WERI-Rb-1 (cell line): Measurements from ENCODE around the gene TBC1D10A.
A peak's percentile ranks its signal among the peaks of the same experiment; 100 is the strongest.

Experiments
- DNase-seq: peaks from one replicate; pipeline ENCODE4 v3.0.0-alpha.2; 2020
- H3K27ac ChIP-seq: fragments of 250-450 bp; sonication (Bioruptor Pico); 2 replicates; pipeline ENCODE4 v1.5.1; 2020; ENCODE audit warnings: mild to moderate bottlenecking, moderate library complexity
- H3K27me3 ChIP-seq: fragments of 250-450 bp; sonication (Bioruptor Pico); 2 replicates; pipeline ENCODE4 v1.5.1; 2021; ENCODE audit warnings: mild to moderate bottlenecking, low read depth, moderate library complexity; ENCODE audit not compliant: insufficient read depth, severe bottlenecking
- H3K36me3 ChIP-seq: fragments of 250-450 bp; sonication (Bioruptor Pico); 2 replicates; pipeline ENCODE4 v1.5.1; 2020; ENCODE audit warnings: mild to moderate bottlenecking, moderate library complexity
- H3K4me3 ChIP-seq: 2 replicates; pipeline ENCODE4 v1.5.1; 2011; ENCODE audit warnings: low read depth, mild to moderate bottlenecking, control low read depth, low read length
- H3K9me3 ChIP-seq: fragments of 250-450 bp; sonication (Bioruptor Pico); 2 replicates; pipeline ENCODE4 v1.5.1; 2021; ENCODE audit warnings: mild to moderate bottlenecking, moderate library complexity; ENCODE audit not compliant: severe bottlenecking
- TF ChIP-seq, protein P1 (sequence below): IDR thresholded peaks from 2 replicates; pipeline ENCODE4 v1.5.1; 2011; ENCODE audit warnings: low read depth, mild to moderate bottlenecking, control low read depth, inconsistent platforms, low read length

Gene TBC1D10A

DNA sequence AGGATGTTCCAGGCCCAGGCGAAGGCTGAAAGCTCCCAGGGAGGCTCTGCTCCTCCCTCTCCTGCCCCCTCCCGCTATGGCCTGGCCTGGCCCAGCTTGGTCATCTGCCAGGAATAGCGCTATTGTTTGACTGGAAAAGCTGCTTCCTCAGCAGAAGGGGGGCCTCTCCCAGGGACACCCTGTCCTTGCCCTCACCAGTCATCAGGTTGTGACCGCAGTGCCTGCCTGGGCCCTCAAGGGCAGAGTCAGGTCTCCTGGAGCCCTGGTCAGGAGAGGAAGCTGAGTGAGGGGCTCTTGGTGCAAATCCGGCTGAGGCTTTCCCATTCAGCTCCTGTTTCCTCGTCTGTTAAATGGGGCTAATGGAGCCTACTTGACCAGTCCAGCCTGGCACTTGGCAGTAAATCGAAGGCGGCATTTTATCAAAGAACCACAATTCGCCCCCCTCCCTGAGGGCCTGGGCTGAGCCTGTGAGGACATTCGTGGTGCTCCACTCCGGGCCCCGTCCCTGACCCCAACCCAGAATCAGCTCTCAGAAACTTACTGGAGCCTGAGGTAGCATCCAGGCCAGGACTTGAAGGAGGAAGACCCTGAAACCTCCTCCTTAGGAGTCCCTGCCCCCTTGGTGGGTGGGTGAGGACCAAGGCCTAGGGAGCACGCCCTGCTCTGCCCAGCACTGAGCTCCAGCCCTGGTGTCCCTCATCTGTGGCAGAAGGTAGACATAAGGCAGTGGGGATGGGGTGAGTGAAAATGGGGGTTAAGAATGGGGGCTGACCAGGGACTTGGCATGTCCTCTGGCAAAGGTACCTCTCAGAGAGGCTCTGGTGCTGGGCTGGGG is 35.5 kb downstream of the TBC1D10A start:
- no peaks in the 10 kb centered on the region for H3K27me3 ChIP-seq
- TF ChIP-seq, protein P1, sequence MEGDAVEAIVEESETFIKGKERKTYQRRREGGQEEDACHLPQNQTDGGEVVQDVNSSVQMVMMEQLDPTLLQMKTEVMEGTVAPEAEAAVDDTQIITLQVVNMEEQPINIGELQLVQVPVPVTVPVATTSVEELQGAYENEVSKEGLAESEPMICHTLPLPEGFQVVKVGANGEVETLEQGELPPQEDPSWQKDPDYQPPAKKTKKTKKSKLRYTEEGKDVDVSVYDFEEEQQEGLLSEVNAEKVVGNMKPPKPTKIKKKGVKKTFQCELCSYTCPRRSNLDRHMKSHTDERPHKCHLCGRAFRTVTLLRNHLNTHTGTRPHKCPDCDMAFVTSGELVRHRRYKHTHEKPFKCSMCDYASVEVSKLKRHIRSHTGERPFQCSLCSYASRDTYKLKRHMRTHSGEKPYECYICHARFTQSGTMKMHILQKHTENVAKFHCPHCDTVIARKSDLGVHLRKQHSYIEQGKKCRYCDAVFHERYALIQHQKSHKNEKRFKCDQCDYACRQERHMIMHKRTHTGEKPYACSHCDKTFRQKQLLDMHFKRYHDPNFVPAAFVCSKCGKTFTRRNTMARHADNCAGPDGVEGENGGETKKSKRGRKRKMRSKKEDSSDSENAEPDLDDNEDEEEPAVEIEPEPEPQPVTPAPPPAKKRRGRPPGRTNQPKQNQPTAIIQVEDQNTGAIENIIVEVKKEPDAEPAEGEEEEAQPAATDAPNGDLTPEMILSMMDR: no peak
- H3K27ac ChIP-seq: peak overlapping the region; percentile 12
- no peak overlapping the region for H3K4me3 ChIP-seq
- peaks cover 26% of the 10 kb centered on the region for H3K36me3 ChIP-seq
- DNase-seq: peak; percentile 47
- H3K9me3 ChIP-seq: no peaks in the 10 kb centered on the region

DNA sequence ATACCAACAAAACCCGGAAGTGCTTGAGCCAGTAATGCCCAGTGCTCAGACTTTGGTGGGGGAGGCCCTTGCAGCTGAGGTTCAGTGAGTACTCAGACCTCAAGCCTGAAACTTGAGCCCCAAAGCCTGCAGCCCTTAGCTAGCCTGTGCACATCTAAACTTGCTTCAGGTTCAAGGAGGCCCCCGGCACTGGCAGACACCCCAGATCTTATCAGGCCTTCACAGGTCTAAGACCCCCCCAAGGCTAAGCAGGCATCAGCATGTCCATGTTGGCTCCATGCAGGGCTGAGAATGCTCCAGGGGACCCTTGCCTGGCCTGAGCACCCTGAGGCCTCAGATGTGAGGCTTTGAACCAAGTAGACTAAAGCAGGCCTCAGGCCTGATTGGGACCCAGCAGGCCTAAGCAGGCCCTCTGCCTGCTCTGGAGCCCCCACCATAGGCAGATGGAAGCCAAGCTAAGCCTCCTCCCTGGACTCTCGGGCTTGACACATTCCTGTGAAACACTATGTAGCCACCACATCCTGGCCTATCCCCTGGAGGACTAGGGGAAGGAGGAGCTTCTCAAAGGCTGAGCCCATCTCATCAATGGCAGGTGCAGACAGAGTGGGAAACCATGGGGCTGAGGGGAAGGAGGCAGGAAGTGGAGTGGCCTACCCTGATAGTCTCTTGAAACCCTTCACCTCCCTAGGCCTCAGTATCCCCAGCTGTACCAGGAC is 36.2 kb downstream of the TBC1D10A start:
- H3K27ac ChIP-seq: peak overlapping the region; percentile 12
- H3K36me3 ChIP-seq: peaks cover 23% of the 10 kb centered on the region
- no peaks in the 10 kb centered on the region for H3K27me3 ChIP-seq
- TF ChIP-seq, protein P1: no peak
- peak; percentile 63 for DNase-seq
- no peak overlapping the region for H3K4me3 ChIP-seq
- no peaks in the 10 kb centered on the region for H3K9me3 ChIP-seq

DNA sequence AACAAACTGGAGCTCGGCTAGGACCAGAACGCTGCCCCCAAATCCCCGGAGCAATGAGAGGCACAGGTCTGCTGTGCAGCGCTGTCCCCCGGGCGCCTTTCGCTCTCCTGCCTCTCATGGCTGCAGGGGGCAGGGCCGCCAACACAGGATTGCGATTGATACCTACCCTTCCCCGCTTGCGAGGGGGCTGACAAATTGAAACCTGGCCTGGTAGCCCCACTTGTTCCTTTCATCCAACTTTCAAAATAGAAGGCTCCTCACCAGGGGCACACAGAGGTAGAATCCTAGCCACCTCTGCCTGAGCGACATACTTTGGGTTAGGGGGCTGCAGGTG is 36.8 kb downstream of the TBC1D10A start:
- DNase-seq: no peak
- Histone ChIP-seq H3K4me3 (peak overlapping the region; percentile 33), H3K36me3 (peaks cover 23% of the 10 kb centered on the region), H3K9me3 (no peaks in the 10 kb centered on the region), H3K27ac (peak overlapping the region; percentile 12; the same call in 1 of the 2 replicates), H3K27me3 (no peaks in the 10 kb centered on the region)
- TF ChIP-seq, protein P1: no peak

- H3K9me3 ChIP-seq: no peaks in the 10 kb centered on the region
- DNase-seq: peak; percentile 98
- H3K27me3 ChIP-seq: no peaks in the 10 kb centered on the region
- peak within 1 kb of the TSS; percentile 12 for H3K27ac ChIP-seq
- peaks cover 23% of the 10 kb centered on the region for H3K36me3 ChIP-seq
- TF ChIP-seq, protein P1: no peak
- peak within 1 kb of the TSS; percentile 71 for H3K4me3 ChIP-seq
These were observed 37.4 kb downstream of the TBC1D10A start, which contains the start of gene CASTOR1 for GRCh38 chr22:30289141-30289979. TSS of gene CASTOR1 (minus strand) at chr22:30289505. CDS start at chr22:30289497, 8 bp downstream.

DNA sequence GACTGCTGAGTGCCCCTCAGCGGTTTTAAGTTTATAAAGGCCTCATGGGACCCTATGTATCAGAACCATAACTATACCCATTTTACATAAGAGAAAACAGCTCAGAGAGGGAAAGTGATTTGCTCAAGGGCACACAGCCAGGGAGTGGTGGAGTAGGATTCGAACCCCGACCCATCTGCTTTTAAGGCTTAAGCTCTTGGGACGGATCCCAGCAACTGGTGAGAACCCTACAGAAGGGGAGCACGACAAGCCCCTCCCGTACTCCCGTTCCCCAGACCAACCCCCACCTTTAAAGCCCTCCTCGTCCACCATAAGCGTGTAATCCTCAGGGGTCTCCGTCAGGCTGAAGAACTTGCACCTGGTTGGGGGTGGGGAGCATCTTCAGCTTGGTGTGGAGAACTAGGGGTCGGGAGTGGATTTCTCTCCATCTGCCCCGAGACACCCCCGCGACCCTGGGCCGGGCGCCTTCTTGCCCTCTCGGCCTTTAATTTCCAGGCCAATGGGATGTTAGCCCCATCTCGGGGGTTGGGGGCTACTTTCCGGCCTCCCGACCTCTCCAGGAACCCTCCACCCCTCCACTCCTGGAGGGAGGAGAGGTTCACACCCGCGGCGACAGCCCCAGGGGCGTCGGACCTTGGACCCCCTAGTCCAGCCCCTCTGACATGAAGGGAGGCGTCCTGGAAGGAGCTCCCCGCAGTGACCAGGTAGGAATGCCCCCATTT is 38.2 kb downstream of the TBC1D10A start:
- Histone ChIP-seq H3K27ac (no peak overlapping the region), H3K27me3 (no peaks in the 10 kb centered on the region), H3K9me3 (no peaks in the 10 kb centered on the region), H3K36me3 (peaks cover 21% of the 10 kb centered on the region), H3K4me3 (peak overlapping the region; percentile 71)
- TF ChIP-seq, protein P1: no peak
- no peak for DNase-seq
